B cell (primary cell): ENCODE results near the gene TMC1. TPM values are rescaled to one million over a fixed set of nuclear protein-coding genes. Genes with fewer than 3 reads are reported as not detected.

Experiments used
- ATAC-seq: fragments of 200-7000 bp; cut with Tn5 transposase; one replicate; pipeline ENCODE4 v1.10.0; 2021; ENCODE audit warnings: low read depth, mild to moderate bottlenecking, moderate number of reproducible peaks, moderate library complexity
- CTCF ChIA-PET: fragments of 350-600 bp; sonication (Branson Sonifier 250); formaldehyde crosslinking; loops from one replicate; lab custom pipeline; 2021; ENCODE audit warnings: antibody characterized with exemption, inconsistent platforms; lab: Charles Lee
- POLR2A ChIA-PET: fragments of 350-600 bp; sonication (Branson Sonifier 250); formaldehyde crosslinking; loops from one replicate; lab custom pipeline; 2021; ENCODE audit warnings: antibody characterized with exemption; lab: Charles Lee
- DNase-seq: peaks from one replicate; pipeline ENCODE4 v3.0.0; 2013
- H2AFZ ChIP-seq: 2 replicates; pipeline ENCODE4 v1.6.1; 2012; ENCODE audit warnings: mild to moderate bottlenecking, low read depth, low read length; ENCODE audit not compliant: insufficient read depth, poor library complexity, severe bottlenecking
- H3K27ac ChIP-seq, 2 donors: 1 replicate in 1 of 2; 2 replicates in 1 of 2; pipeline ENCODE4 v1.5.1; 2012 to 2013; ENCODE audit warnings: low read length in 2 of 2, mild to moderate bottlenecking in 2 of 2, moderate library complexity in 1 of 2
- H3K27me3 ChIP-seq, 4 experiments: fragments of 200-600 bp in 1 of 4; sonication (generic) in 1 of 4; replicated peaks in 1 of 4; 1 replicate in 2 of 4; 2 replicates in 2 of 4; pipeline versions ENCODE4 v1.6.1 to v1.7.0; 2013 to 2016; ENCODE audit warnings: low read length in 3 of 4, mild to moderate bottlenecking in 2 of 4, mixed read lengths in 1 of 4, moderate library complexity in 1 of 4; ENCODE audit not compliant: insufficient read depth in 4 of 4, control insufficient read depth in 3 of 4; ENCODE audit errors: control extremely low read depth in 1 of 4
- H3K36me3 ChIP-seq, 2 experiments: replicated peaks in 1 of 2; 1 replicate in 1 of 2; 2 replicates in 1 of 2; pipeline versions ENCODE4 v1.6.1 to v1.7.1; 2013; ENCODE audit warnings: low read length in 1 of 2; ENCODE audit not compliant: insufficient read depth in 2 of 2, control insufficient read depth in 1 of 2; ENCODE audit errors: control extremely low read depth in 1 of 2, extremely low read depth in 1 of 2
- H3K4me1 ChIP-seq, 2 donors: fragments of 200-600 bp in 1 of 2; sonication (generic) in 1 of 2; 1 replicate in 1 of 2; 2 replicates in 1 of 2; pipeline versions ENCODE4 v1.5.1 to v1.6.1; 2013 to 2017; ENCODE audit warnings: low read length in 2 of 2; ENCODE audit not compliant: control insufficient read depth in 2 of 2, insufficient read depth in 2 of 2
- H3K4me2 ChIP-seq: replicated peaks from 2 replicates; pipeline ENCODE3; 2012; ENCODE audit warnings: mild to moderate bottlenecking, low read depth, low read length; ENCODE audit not compliant: poor library complexity, severe bottlenecking
- H3K4me3 ChIP-seq, 5 experiments: fragments of 200-600 bp in 1 of 5; sonication (generic) in 1 of 5; 1 replicate in 3 of 5; 2 replicates in 2 of 5; pipeline versions ENCODE4 v1.5.1 to v1.7.0; 2011 to 2016; ENCODE audit warnings: low read length in 4 of 5, mild to moderate bottlenecking in 4 of 5, low read depth in 2 of 5, control low read depth in 1 of 5, moderate library complexity in 1 of 5; ENCODE audit not compliant: insufficient read depth in 1 of 5; ENCODE audit errors: control extremely low read depth in 1 of 5, extremely low read depth in 1 of 5
- H3K79me2 ChIP-seq: fragments of 200-600 bp; sonication (generic); one replicate; pipeline ENCODE4 v1.6.0; 2016; ENCODE audit warnings: low read length; ENCODE audit not compliant: control insufficient read depth, insufficient read depth
- H3K9ac ChIP-seq: fragments of 200-600 bp; sonication (generic); 2 replicates; pipeline ENCODE4 v1.6.1; 2017; ENCODE audit warnings: mild to moderate bottlenecking, low read length, moderate library complexity
- H3K9me3 ChIP-seq, 3 donors: one replicate each; pipeline versions ENCODE4 v1.6.1 to v1.7.1; 2013; ENCODE audit warnings: low read length in 2 of 3; ENCODE audit not compliant: control insufficient read depth in 2 of 3, insufficient read depth in 1 of 3; ENCODE audit errors: control extremely low read depth in 1 of 3
- H4K20me1 ChIP-seq: 2 replicates; pipeline ENCODE4 v1.6.0; 2012; ENCODE audit warnings: mild to moderate bottlenecking, low read length; ENCODE audit not compliant: insufficient read depth, control insufficient read depth, poor library complexity, severe bottlenecking
- H3K27ac Mint-ChIP-seq: one replicate; pipeline ENCODE4 v1.8.0; 2021; ENCODE audit warnings: mixed read lengths
- H3K27me3 Mint-ChIP-seq: one replicate; pipeline ENCODE4 v1.8.0; 2021; ENCODE audit warnings: mixed read lengths
- H3K4me1 Mint-ChIP-seq: one replicate; pipeline ENCODE4 v1.8.0; 2021; ENCODE audit warnings: mixed read lengths
- H3K4me3 Mint-ChIP-seq: one replicate; pipeline ENCODE4 v1.8.0; 2021; ENCODE audit warnings: mixed read lengths
- H3K9me3 Mint-ChIP-seq: one replicate; pipeline ENCODE4 v1.8.0; 2022; ENCODE audit warnings: mixed read lengths; ENCODE audit not compliant: insufficient read depth
- EZH2 ChIP-seq: IDR thresholded peaks from 2 replicates; pipeline ENCODE4 v1.6.1; 2012; ENCODE audit warnings: borderline replicate concordance, low read depth, mild to moderate bottlenecking, moderate library complexity, low read length; ENCODE audit not compliant: insufficient read depth, poor library complexity, severe bottlenecking
- WGBS: methylation state at CpG from one replicate; pipeline ENCODE4 v1.1.5; 2013; ENCODE audit warnings: missing lambda C conversion rate; ENCODE audit not compliant: insufficient coverage; 5-methylcytosine and 5-hydroxymethylcytosine counted together
- intact Hi-C: fragments of 100-400 bp; cut with micrococcal nuclease; formaldehyde crosslinking; loops from one replicate; pipeline ENCODE4 v1.10.0; 2022
- polyA plus RNA-seq: library from polyadenylated mRNA; depleted of rRNA; stranded (reverse); fragments of >200 nt; gene quantifications from 2 replicates; pipeline ENCODE4 v1.2.3, GENCODE V29; 2012
- total RNA-seq, 2 donors: library from RNA; stranded (reverse); fragments of 120-200 nt in 1 of 2; gene quantifications; 1 replicate in 1 of 2; 2 replicates in 1 of 2; pipeline versions ENCODE4 v1.2.3 to v1.2.4, GENCODE V29; 2013 to 2022
- TF ChIP-seq, protein P1 (sequence below): fragments of 200-600 bp; IDR thresholded peaks from one replicate; pipeline ENCODE4 v1.8.0; 2022; ENCODE audit warnings: antibody characterized with exemption, mild to moderate bottlenecking

Gene TMC1
- total and polyA plus RNA-seq, 2 donors (not counting 1 experiment from before 2014, with no cell fraction given): not detected

- ChIA-PET POLR2A (no interaction called here), CTCF (interaction anchor here (0.5 to 17.2 kb wide), 4 partner anchors 36 to 306 kb away, joined by 3 to 293 read pairs (median 4); no protein-coding TSS in a partner anchor)
- Histone ChIP-seq H3K27ac (no peak overlapping the region), H3K9me3 (no peaks in the 10 kb centered on the region), H3K79me2 (no peaks in the 10 kb centered on the region), H3K9ac (no peak overlapping the region), H4K20me1 (no peaks in the 10 kb centered on the region), H3K4me2 (no peak overlapping the region), H3K4me3 (no peak overlapping the region), H3K36me3 (no peaks in the 10 kb centered on the region), H2AFZ (no peak overlapping the region), H3K4me1 (no peaks in the 10 kb centered on the region), H3K27me3 (peaks cover 0 to 3% (median 0%) of the 10 kb centered on the region in 4 experiments)
- WGBS: 98% methylated on average over 4 of the region's 5 CpGs
- TF ChIP-seq, protein P1, sequence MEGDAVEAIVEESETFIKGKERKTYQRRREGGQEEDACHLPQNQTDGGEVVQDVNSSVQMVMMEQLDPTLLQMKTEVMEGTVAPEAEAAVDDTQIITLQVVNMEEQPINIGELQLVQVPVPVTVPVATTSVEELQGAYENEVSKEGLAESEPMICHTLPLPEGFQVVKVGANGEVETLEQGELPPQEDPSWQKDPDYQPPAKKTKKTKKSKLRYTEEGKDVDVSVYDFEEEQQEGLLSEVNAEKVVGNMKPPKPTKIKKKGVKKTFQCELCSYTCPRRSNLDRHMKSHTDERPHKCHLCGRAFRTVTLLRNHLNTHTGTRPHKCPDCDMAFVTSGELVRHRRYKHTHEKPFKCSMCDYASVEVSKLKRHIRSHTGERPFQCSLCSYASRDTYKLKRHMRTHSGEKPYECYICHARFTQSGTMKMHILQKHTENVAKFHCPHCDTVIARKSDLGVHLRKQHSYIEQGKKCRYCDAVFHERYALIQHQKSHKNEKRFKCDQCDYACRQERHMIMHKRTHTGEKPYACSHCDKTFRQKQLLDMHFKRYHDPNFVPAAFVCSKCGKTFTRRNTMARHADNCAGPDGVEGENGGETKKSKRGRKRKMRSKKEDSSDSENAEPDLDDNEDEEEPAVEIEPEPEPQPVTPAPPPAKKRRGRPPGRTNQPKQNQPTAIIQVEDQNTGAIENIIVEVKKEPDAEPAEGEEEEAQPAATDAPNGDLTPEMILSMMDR: no peak
- TF ChIP-seq EZH2: no peak
- H3K27me3 Mint-ChIP-seq: peaks cover 9% of the 10 kb centered on the region
- no peak for DNase-seq
- no peak overlapping the region for H3K27ac Mint-ChIP-seq
- intact Hi-C loops: no loop called here
- peaks cover 4% of the 10 kb centered on the region for H3K4me1 Mint-ChIP-seq
- no peak for ATAC-seq
- H3K4me3 Mint-ChIP-seq: no peak overlapping the region
- H3K9me3 Mint-ChIP-seq: no peaks in the 10 kb centered on the region
These were observed 65.2 kb downstream of the TMC1 start for GRCh38 chr9:72586388-72587130.

- Histone ChIP-seq H4K20me1 (no peaks in the 10 kb centered on the region), H3K9me3 (no peaks in the 10 kb centered on the region), H3K4me1 (peaks cover 0 to 3% of the 10 kb centered on the region in 2 donors), H3K4me2 (no peak overlapping the region), H3K27me3 (peaks cover 0 to 3% (median 0%) of the 10 kb centered on the region in 4 experiments), H3K27ac (no peak overlapping the region), H2AFZ (no peak overlapping the region), H3K36me3 (no peaks in the 10 kb centered on the region), H3K79me2 (no peaks in the 10 kb centered on the region), H3K4me3 (no peak overlapping the region), H3K9ac (no peak overlapping the region)
- TF ChIP-seq EZH2: no peak
- TF ChIP-seq, protein P1: no peak
- Mint-ChIP-seq H3K27me3 (peaks cover 3% of the 10 kb centered on the region), H3K4me1 (peaks cover 8% of the 10 kb centered on the region), H3K9me3 (no peaks in the 10 kb centered on the region), H3K4me3 (no peak overlapping the region), H3K27ac (no peak overlapping the region)
- DNase-seq (no peak), ATAC-seq (no peak)
- intact Hi-C loops: no loop called here
- ChIA-PET POLR2A (no interaction called here), CTCF (interaction anchor here (1.6 to 17.2 kb wide), 3 partner anchors 295 to 316 kb away, joined by 5 to 293 read pairs (median 102); no protein-coding TSS in a partner anchor)
These were observed 66.9 kb downstream of the TMC1 start for GRCh38 chr9:72588336-72588735.
